Measurements from ENCODE around the gene COL19A1. TPM values are rescaled to one million over a fixed set of nuclear protein-coding genes. Genes with fewer than 3 reads are reported as not detected.
A peak's percentile ranks its signal among the peaks of the same experiment; 100 is the strongest.

Gene COL19A1
- total and polyA plus RNA-seq, 9 donors: 0.61 to 11.1 (median 2.8) TPM

DNA sequence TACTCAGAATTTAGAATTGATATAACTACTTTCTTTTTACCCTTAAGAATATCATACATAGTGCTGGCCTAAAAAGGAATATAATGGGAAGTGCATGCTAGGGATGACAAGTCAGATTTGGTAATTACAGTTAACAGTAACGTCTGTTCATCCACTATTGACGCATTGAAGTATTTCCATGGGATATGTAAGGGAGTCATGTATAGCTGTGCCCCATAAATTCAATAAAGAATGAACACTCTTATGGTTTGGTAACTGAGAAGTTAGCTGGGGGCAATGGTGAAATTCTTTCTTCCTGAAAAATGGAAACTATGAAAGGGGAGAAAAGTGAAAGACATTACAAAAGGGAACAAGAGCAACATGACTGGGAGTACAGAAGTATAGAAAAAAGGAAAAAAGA lies 2.6 kb upstream of the COL19A1 start:
- Histone ChIP-seq H3K9me3 (replicated peaks; ENCODE audit: control insufficient read depth, low read depth, low read length) (no peaks in the 10 kb centered on the region), H3K36me3 (ENCODE audit: control insufficient read depth, insufficient read depth, low read length) (no peaks in the 10 kb centered on the region), H3K27me3 (ENCODE audit: control insufficient read depth, insufficient read depth, low read length) (peaks cover 18% of the 10 kb centered on the region), H3K4me3 (ENCODE audit: low read length) (no peak overlapping the region), H3K4me1 (ENCODE audit: control insufficient read depth, insufficient read depth, low read length) (peaks cover 9% of the 10 kb centered on the region), H3K27ac (ENCODE audit: low read length) (no peak overlapping the region)
- no peak for DNase-seq
- no CpG with 5 or more reads among the region's 2 CpGs for WGBS (ENCODE audit: insufficient coverage)

DNA sequence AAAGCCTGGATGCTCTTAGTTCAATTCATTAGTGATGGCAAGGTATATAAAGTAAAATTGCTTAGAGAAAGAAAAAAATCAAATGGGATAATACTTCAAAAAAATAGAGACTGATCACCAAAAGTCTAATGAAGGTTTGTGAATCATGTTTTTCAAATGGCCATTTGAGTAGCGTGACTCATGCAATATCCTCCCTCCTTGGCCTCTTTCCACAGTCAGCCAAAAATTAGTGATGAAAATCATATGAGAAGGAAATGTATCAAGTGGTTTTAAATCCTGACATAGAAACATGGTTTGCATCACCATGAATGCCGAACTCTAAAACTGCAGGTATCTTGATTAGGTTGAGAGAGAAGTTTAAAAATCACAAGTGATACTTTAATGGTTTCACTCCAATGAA lies 1.2 kb upstream of the COL19A1 start:
- no peak overlapping the region for H3K27ac ChIP-seq (ENCODE audit: low read length)
- H3K9me3 ChIP-seq (replicated peaks; ENCODE audit: control insufficient read depth, low read depth, low read length): no peaks in the 10 kb centered on the region
- peaks cover 18% of the 10 kb centered on the region for H3K27me3 ChIP-seq (ENCODE audit: control insufficient read depth, insufficient read depth, low read length)
- H3K4me3 ChIP-seq (ENCODE audit: low read length): no peak overlapping the region
- WGBS (ENCODE audit: insufficient coverage): no CpG with 5 or more reads among the region's 2 CpGs
- H3K36me3 ChIP-seq (ENCODE audit: control insufficient read depth, insufficient read depth, low read length): no peaks in the 10 kb centered on the region
- peaks cover 9% of the 10 kb centered on the region for H3K4me1 ChIP-seq (ENCODE audit: control insufficient read depth, insufficient read depth, low read length)
- DNase-seq: peak; percentile 34

DNA sequence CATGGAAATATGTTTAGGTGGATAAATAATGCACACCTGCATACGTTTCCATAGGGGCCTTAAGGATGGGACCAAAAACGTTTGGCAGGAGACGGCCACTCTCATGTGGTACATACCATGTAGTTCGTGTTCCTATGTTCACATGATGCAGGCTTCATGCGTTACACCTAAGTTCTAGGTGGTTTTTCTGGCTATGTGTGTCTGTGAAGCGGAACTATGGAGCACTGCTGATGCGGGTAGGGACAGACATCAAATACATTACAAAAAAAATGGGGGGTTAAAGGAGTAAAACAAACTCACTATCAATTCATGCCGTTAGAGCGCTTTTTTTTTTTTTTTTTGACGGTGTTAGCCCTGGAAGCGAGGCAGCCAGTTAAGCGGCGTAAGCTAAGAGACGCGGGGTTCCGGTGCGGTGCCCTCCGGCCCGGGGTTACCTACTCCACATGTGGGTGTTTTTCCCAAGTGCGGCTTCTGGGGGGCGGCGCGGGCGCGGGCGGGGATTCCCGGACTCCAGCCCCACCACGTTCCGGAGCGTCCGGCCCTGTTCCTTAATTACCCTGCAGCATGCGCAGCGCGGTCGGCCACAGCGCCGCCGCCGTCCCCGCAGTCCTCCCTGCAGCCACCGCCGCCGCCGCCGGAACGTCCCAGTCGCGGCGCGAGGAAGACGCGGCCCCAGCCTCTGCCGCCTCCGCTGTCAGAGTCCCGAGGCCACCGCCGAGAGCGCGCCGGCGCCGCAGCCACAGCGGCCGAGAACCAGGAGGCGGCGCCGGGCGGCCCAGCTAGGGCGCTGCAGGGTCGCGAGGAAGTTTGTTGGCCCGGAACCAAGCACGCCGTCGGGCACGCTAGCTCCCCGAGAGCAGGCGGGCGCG lies 648 bp downstream of the COL19A1 start:
- Histone ChIP-seq H3K27me3 (ENCODE audit: control insufficient read depth, insufficient read depth, low read length) (peaks cover 18% of the 10 kb centered on the region), H3K36me3 (ENCODE audit: control insufficient read depth, insufficient read depth, low read length) (no peaks in the 10 kb centered on the region), H3K4me3 (ENCODE audit: low read length) (peak overlapping the region; percentile 70), H3K4me1 (ENCODE audit: control insufficient read depth, insufficient read depth, low read length) (peaks cover 9% of the 10 kb centered on the region), H3K27ac (ENCODE audit: low read length) (no peak overlapping the region), H3K9me3 (replicated peaks; ENCODE audit: control insufficient read depth, low read depth, low read length) (no peaks in the 10 kb centered on the region)
- under 1% methylated on average over 74 of the region's 80 CpGs for WGBS (ENCODE audit: insufficient coverage)
- DNase-seq: peak; percentile 77

DNA sequence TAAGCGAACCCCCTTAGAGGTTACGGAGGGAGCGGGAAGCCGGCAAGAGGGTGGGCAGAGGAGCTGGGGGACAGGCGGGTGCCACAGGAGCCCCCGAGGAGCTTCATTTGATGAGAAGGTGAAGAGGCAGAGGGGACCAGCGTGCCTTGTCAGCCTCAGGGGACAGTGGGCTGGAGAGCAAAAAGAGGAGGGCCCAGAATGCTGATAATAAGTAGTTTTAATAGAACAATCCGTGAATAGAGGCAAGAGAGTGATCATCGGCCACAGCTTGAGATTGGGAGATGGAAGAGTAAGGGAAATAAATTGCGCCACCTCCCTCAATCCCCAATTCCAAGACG lies 1.3 kb downstream of the COL19A1 start:
- DNase-seq: no peak
- Histone ChIP-seq H3K27me3 (ENCODE audit: control insufficient read depth, insufficient read depth, low read length) (peaks cover 18% of the 10 kb centered on the region), H3K4me1 (ENCODE audit: control insufficient read depth, insufficient read depth, low read length) (peaks cover 9% of the 10 kb centered on the region), H3K36me3 (ENCODE audit: control insufficient read depth, insufficient read depth, low read length) (no peaks in the 10 kb centered on the region), H3K9me3 (replicated peaks; ENCODE audit: control insufficient read depth, low read depth, low read length) (no peaks in the 10 kb centered on the region), H3K27ac (ENCODE audit: low read length) (no peak overlapping the region), H3K4me3 (ENCODE audit: low read length) (peak overlapping the region; percentile 56)
- 0% methylated on average over 8 of the region's 11 CpGs for WGBS (ENCODE audit: insufficient coverage)

DNA sequence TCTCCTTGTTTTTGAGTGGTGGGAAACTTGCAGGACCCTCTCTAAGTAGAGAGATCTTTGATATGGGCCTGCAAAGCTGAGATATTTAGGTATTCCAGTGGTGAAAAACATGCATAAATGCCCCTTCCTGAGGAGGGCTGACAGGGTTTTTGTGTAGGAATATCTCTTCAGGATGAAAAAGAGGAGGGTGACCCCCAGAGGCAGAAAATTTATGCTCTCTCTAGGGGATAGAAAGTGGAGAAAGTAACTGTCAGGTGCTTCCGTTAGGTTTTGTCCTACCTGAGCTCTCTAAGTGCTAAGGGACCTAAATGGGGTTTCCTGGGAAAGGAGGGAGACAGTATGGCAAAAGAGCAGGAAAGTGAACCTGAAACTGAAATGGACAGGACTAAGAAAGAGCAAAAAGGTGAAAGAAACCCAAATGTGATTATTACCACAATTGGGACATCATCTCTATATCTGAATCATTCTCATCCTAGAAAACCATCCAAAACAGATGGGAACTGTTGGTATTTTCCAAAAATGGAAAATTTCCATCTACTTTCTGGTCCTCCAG lies 2.0 kb downstream of the COL19A1 start:
- Histone ChIP-seq H3K36me3 (ENCODE audit: control insufficient read depth, insufficient read depth, low read length) (no peaks in the 10 kb centered on the region), H3K4me3 (ENCODE audit: low read length) (no peak overlapping the region), H3K4me1 (ENCODE audit: control insufficient read depth, insufficient read depth, low read length) (peaks cover 9% of the 10 kb centered on the region), H3K27ac (ENCODE audit: low read length) (no peak overlapping the region), H3K9me3 (replicated peaks; ENCODE audit: control insufficient read depth, low read depth, low read length) (no peaks in the 10 kb centered on the region), H3K27me3 (ENCODE audit: control insufficient read depth, insufficient read depth, low read length) (peaks cover 18% of the 10 kb centered on the region)
- DNase-seq: no peak
- WGBS (ENCODE audit: insufficient coverage): 56% methylated on average over 1 of the region's 1 CpG

DNA sequence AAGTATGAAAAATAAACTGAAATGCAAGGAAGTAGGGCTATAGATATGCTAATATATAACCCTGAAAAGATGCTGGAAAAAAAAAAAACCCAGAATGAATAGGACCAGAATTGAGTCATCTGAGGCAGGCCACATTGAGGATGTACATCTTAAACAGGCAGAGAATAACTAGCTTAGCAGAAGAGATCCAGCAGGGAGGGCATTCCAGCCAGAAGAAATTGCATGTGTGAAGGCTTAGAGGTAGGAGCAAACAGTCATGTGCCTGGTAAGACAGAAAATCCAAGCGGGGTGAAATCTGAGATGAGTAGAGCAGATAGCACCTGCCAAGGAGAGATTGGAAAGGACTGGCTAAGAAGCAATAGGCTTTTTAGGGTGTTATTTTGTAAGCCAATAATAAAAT lies 2.6 kb downstream of the COL19A1 start:
- peak; percentile 25 for DNase-seq
- Histone ChIP-seq H3K9me3 (replicated peaks; ENCODE audit: control insufficient read depth, low read depth, low read length) (no peaks in the 10 kb centered on the region), H3K4me3 (ENCODE audit: low read length) (no peak overlapping the region), H3K4me1 (ENCODE audit: control insufficient read depth, insufficient read depth, low read length) (peaks cover 9% of the 10 kb centered on the region), H3K36me3 (ENCODE audit: control insufficient read depth, insufficient read depth, low read length) (no peaks in the 10 kb centered on the region), H3K27me3 (ENCODE audit: control insufficient read depth, insufficient read depth, low read length) (peaks cover 18% of the 10 kb centered on the region), H3K27ac (ENCODE audit: low read length) (no peak overlapping the region)
- 55% methylated on average over 1 of the region's 1 CpG for WGBS (ENCODE audit: insufficient coverage)

DNA sequence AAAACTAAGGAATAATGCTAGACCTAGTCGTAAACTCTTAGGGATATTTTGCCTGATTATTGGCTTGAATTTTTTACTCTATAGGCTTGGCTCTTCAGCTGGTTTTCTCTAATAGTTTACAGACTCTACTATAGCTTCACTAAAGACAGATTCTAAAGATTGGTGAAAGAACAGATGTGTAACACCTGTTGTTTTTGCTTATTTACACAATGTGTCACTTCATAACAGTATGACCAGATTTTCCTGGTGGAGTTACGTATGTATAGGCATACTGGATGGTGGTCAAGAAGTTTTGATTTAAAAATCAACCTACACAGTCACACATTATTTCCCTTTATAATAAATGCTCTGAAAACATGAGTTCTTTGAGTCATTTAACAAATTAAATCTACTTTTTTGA lies 4.8 kb downstream of the COL19A1 start:
- H3K4me1 ChIP-seq (ENCODE audit: control insufficient read depth, insufficient read depth, low read length): peaks cover 9% of the 10 kb centered on the region
- no peaks in the 10 kb centered on the region for H3K36me3 ChIP-seq (ENCODE audit: control insufficient read depth, insufficient read depth, low read length)
- H3K4me3 ChIP-seq (ENCODE audit: low read length): no peak overlapping the region
- no CpG with 5 or more reads among the region's 2 CpGs for WGBS (ENCODE audit: insufficient coverage)
- H3K27ac ChIP-seq (ENCODE audit: low read length): no peak overlapping the region
- peaks cover 18% of the 10 kb centered on the region for H3K27me3 ChIP-seq (ENCODE audit: control insufficient read depth, insufficient read depth, low read length)
- DNase-seq: peak; percentile 14
- no peaks in the 10 kb centered on the region for H3K9me3 ChIP-seq (replicated peaks; ENCODE audit: control insufficient read depth, low read depth, low read length)

DNA sequence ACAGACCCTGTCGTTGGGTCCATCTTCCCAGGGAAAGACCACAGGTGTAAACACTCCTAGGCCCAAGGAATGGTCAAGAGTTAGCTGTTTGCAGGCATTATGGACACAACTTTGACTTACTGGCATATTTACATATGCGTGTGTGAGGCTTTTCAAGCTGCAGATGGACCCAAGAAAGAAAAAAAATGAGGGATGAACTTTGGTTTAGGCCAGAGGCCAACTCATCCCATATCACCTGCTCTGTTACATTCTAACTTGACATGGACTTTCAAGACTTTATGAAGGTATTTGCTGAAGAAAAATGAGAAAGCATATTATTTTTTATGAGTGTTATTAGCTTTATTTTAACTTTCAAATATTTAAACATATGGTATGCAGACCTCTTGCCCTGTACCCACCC lies 6.9 kb downstream of the COL19A1 start:
- no peaks in the 10 kb centered on the region for H3K9me3 ChIP-seq (replicated peaks; ENCODE audit: control insufficient read depth, low read depth, low read length)
- no peaks in the 10 kb centered on the region for H3K4me1 ChIP-seq (ENCODE audit: control insufficient read depth, insufficient read depth, low read length)
- peaks cover under 1% of the 10 kb centered on the region for H3K27me3 ChIP-seq (ENCODE audit: control insufficient read depth, insufficient read depth, low read length)
- no peak for DNase-seq
- H3K4me3 ChIP-seq (ENCODE audit: low read length): no peak overlapping the region
- no peak overlapping the region for H3K27ac ChIP-seq (ENCODE audit: low read length)
- no peaks in the 10 kb centered on the region for H3K36me3 ChIP-seq (ENCODE audit: control insufficient read depth, insufficient read depth, low read length)
- 67% methylated on average over 1 of the region's 2 CpGs for WGBS (ENCODE audit: insufficient coverage)

DNA sequence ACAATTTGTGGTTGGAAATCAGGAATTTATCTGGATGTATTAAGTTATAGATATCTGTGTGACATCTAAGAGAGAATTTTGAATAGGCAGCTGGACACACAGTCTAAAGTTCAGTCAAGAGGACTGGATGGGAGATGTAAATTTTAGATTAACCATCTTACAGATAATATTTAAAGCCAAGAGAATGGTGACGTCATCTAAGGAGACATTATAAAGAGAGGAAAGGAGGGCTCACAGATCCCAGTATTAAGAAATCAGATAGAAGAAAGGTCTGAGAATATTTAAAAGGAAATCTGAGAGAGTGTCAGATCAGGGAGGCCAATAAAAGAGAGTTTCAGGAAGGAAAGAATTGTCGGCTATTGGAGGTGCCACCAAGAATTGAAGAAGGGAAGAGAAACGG lies 9.4 kb downstream of the COL19A1 start:
- no peak overlapping the region for H3K4me3 ChIP-seq (ENCODE audit: low read length)

DNA sequence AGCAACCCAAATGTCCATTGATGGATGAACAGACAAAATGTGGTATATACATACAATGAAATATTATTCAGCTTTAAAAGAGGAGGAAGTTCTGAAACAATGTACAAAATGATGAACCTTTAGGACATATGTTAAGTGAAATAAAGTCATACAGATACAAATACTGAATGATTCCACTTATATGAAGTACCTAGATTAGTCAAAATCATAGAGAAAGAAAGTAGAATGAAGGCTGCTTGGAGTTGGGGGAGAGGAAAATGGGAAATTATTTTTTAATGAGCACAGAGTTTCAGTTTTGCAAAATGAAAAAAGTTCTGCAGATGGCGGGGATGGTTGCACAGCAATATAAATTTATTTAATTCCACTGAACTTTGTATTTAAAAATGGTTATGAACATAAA lies 12.4 kb downstream of the COL19A1 start:
- DNase-seq: no peak
- Histone ChIP-seq H3K36me3 (ENCODE audit: control insufficient read depth, insufficient read depth, low read length) (no peaks in the 10 kb centered on the region), H3K27me3 (ENCODE audit: control insufficient read depth, insufficient read depth, low read length) (no peaks in the 10 kb centered on the region), H3K4me1 (ENCODE audit: control insufficient read depth, insufficient read depth, low read length) (no peaks in the 10 kb centered on the region), H3K9me3 (replicated peaks; ENCODE audit: control insufficient read depth, low read depth, low read length) (no peaks in the 10 kb centered on the region), H3K4me3 (ENCODE audit: low read length) (no peak overlapping the region), H3K27ac (ENCODE audit: low read length) (no peak overlapping the region)
- WGBS (ENCODE audit: insufficient coverage): no CpG with 5 or more reads among the region's 1 CpG

More for the DNA sequence above, 9.4 kb downstream of the COL19A1 start:
- WGBS (ENCODE audit: insufficient coverage): 88% methylated on average over 1 of the region's 3 CpGs
- H3K27me3 ChIP-seq (ENCODE audit: control insufficient read depth, insufficient read depth, low read length): no peaks in the 10 kb centered on the region
- H3K27ac ChIP-seq (ENCODE audit: low read length): no peak overlapping the region
- DNase-seq: no peak
- no peaks in the 10 kb centered on the region for H3K36me3 ChIP-seq (ENCODE audit: control insufficient read depth, insufficient read depth, low read length)
- no peaks in the 10 kb centered on the region for H3K9me3 ChIP-seq (replicated peaks; ENCODE audit: control insufficient read depth, low read depth, low read length)
- no peaks in the 10 kb centered on the region for H3K4me1 ChIP-seq (ENCODE audit: control insufficient read depth, insufficient read depth, low read length)
